Stimulated activated effector memory CD8-positive, alpha-beta T cell treated with anti-CD3 and anti-CD28 coated beads, Interleukin-12 subunit alpha, Interleukin-12 subunit beta, amount 100 ng/mL, for 72 hours (primary cell): ENCODE results near the gene RBM19.

Experiments
- ATAC-seq: fragments of 150-1000 bp; cut with Tn5 transposase; 2 replicates; pipeline ENCODE4 v1.10.0; 2021
- DNase-seq, 2 donors: peaks; one replicate each; pipeline ENCODE4 v3.0.0; 2021 to 2022; ENCODE audit warnings: low spot score in 2 of 2
- H3K27ac Mint-ChIP-seq: one replicate; pipeline ENCODE4 v1.8.0; 2022; ENCODE audit warnings: mild to moderate bottlenecking, mixed read lengths
- H3K36me3 Mint-ChIP-seq: one replicate; pipeline ENCODE4 v1.8.0; 2022; ENCODE audit warnings: mild to moderate bottlenecking, mixed read lengths
- H3K4me1 Mint-ChIP-seq: one replicate; pipeline ENCODE4 v1.8.0; 2022; ENCODE audit warnings: mixed read lengths
- H3K4me3 Mint-ChIP-seq: one replicate; pipeline ENCODE4 v1.8.0; 2022; ENCODE audit warnings: mild to moderate bottlenecking, mixed read lengths
- H3K9me3 Mint-ChIP-seq: one replicate; pipeline ENCODE4 v1.8.0; 2022; ENCODE audit warnings: mixed read lengths

The RBM19 gene

GRCh38 chr12:113896194-113896593, 69.9 kb downstream of the RBM19 start:
- no peak overlapping the region for H3K27ac Mint-ChIP-seq
- H3K4me1 Mint-ChIP-seq, result no peaks in the 10 kb centered on the region
- no peak for DNase-seq
- no peaks in the 10 kb centered on the region for H3K9me3 Mint-ChIP-seq
- H3K36me3 Mint-ChIP-seq, result peaks cover 20% of the 10 kb centered on the region
- no peak overlapping the region for H3K4me3 Mint-ChIP-seq
- ATAC-seq, result no peak

GRCh38 chr12:113895176-113895575, 70.9 kb downstream of the RBM19 start:
- DNase-seq (no peak), ATAC-seq (no peak)
- H3K4me3 Mint-ChIP-seq, result no peak overlapping the region
- H3K36me3 Mint-ChIP-seq, result peaks cover 27% of the 10 kb centered on the region
- H3K4me1 Mint-ChIP-seq, result no peaks in the 10 kb centered on the region
- H3K27ac Mint-ChIP-seq, result no peak overlapping the region
- H3K9me3 Mint-ChIP-seq, result no peaks in the 10 kb centered on the region

- ATAC-seq, result no peak
- no peak for DNase-seq
- H3K4me1 Mint-ChIP-seq, result no peaks in the 10 kb centered on the region
- no peak overlapping the region for H3K4me3 Mint-ChIP-seq
- no peak overlapping the region for H3K27ac Mint-ChIP-seq
- peaks cover 29% of the 10 kb centered on the region for H3K36me3 Mint-ChIP-seq
- H3K9me3 Mint-ChIP-seq, result no peaks in the 10 kb centered on the region
These were observed 71.4 kb downstream of the RBM19 start for GRCh38 chr12:113894697-113895096.

- DNase-seq (no peak), ATAC-seq (no peak)
- no peaks in the 10 kb centered on the region for H3K4me1 Mint-ChIP-seq
- no peak overlapping the region for H3K4me3 Mint-ChIP-seq
- H3K36me3 Mint-ChIP-seq, result peaks cover 35% of the 10 kb centered on the region
- H3K27ac Mint-ChIP-seq, result no peak overlapping the region
- H3K9me3 Mint-ChIP-seq, result no peaks in the 10 kb centered on the region
These were observed 72.9 kb downstream of the RBM19 start for GRCh38 chr12:113893221-113893620.

- ATAC-seq (no peak), DNase-seq (no peak)
- no peaks in the 10 kb centered on the region for H3K9me3 Mint-ChIP-seq
- H3K36me3 Mint-ChIP-seq, result peaks cover 35% of the 10 kb centered on the region
- no peaks in the 10 kb centered on the region for H3K4me1 Mint-ChIP-seq
- H3K27ac Mint-ChIP-seq, result peak overlapping the region; percentile 12
- no peak overlapping the region for H3K4me3 Mint-ChIP-seq
These were observed 73.6 kb downstream of the RBM19 start for GRCh38 chr12:113892556-113892955.

- Mint-ChIP-seq H3K4me1 (no peaks in the 10 kb centered on the region), H3K4me3 (no peak overlapping the region), H3K36me3 (peaks cover 35% of the 10 kb centered on the region), H3K27ac (peak overlapping the region; percentile 12), H3K9me3 (no peaks in the 10 kb centered on the region)
- DNase-seq, result no peak
- ATAC-seq, result peak; percentile 65
These were observed 74.2 kb downstream of the RBM19 start for GRCh38 chr12:113891739-113892520.

GRCh38 chr12:113891167-113891692, 74.9 kb downstream of the RBM19 start:
- Mint-ChIP-seq H3K4me1 (no peaks in the 10 kb centered on the region), H3K4me3 (no peak overlapping the region), H3K36me3 (peaks cover 40% of the 10 kb centered on the region), H3K27ac (no peak overlapping the region), H3K9me3 (no peaks in the 10 kb centered on the region)
- no peak for ATAC-seq
- no peak for DNase-seq

- ATAC-seq (no peak), DNase-seq (no peak)
- H3K4me1 Mint-ChIP-seq, result no peaks in the 10 kb centered on the region
- peaks cover 44% of the 10 kb centered on the region for H3K36me3 Mint-ChIP-seq
- no peak overlapping the region for H3K4me3 Mint-ChIP-seq
- no peaks in the 10 kb centered on the region for H3K9me3 Mint-ChIP-seq
- peak overlapping the region; percentile 83 for H3K27ac Mint-ChIP-seq
These were observed 76.1 kb downstream of the RBM19 start for GRCh38 chr12:113889891-113890581.

GRCh38 chr12:113889076-113889475, 77.0 kb downstream of the RBM19 start:
- ATAC-seq (no peak), DNase-seq (no peak)
- no peak overlapping the region for H3K4me3 Mint-ChIP-seq
- peak overlapping the region; percentile 17 for H3K27ac Mint-ChIP-seq
- no peaks in the 10 kb centered on the region for H3K4me1 Mint-ChIP-seq
- no peaks in the 10 kb centered on the region for H3K9me3 Mint-ChIP-seq
- H3K36me3 Mint-ChIP-seq, result peaks cover 46% of the 10 kb centered on the region

- Mint-ChIP-seq H3K36me3 (peaks cover 46% of the 10 kb centered on the region), H3K4me3 (no peak overlapping the region), H3K27ac (no peak overlapping the region), H3K9me3 (no peaks in the 10 kb centered on the region), H3K4me1 (no peaks in the 10 kb centered on the region)
- ATAC-seq, result no peak
- no peak for DNase-seq
These were observed 77.7 kb downstream of the RBM19 start for GRCh38 chr12:113888435-113888834.

GRCh38 chr12:113887906-113888305, 78.2 kb downstream of the RBM19 start:
- no peak for DNase-seq
- ATAC-seq, result no peak
- H3K27ac Mint-ChIP-seq, result no peak overlapping the region
- H3K9me3 Mint-ChIP-seq, result no peaks in the 10 kb centered on the region
- H3K4me1 Mint-ChIP-seq, result peaks cover 1% of the 10 kb centered on the region
- peaks cover 43% of the 10 kb centered on the region for H3K36me3 Mint-ChIP-seq
- no peak overlapping the region for H3K4me3 Mint-ChIP-seq

- ATAC-seq (no peak), DNase-seq (no peak)
- peaks cover 31% of the 10 kb centered on the region for H3K36me3 Mint-ChIP-seq
- H3K27ac Mint-ChIP-seq, result no peak overlapping the region
- H3K4me1 Mint-ChIP-seq, result peaks cover 5% of the 10 kb centered on the region
- H3K9me3 Mint-ChIP-seq, result no peaks in the 10 kb centered on the region
- H3K4me3 Mint-ChIP-seq, result no peak overlapping the region
These were observed 79.4 kb downstream of the RBM19 start for GRCh38 chr12:113886721-113887120.

GRCh38 chr12:113884392-113884791, 81.7 kb downstream of the RBM19 start:
- Mint-ChIP-seq H3K27ac (no peak overlapping the region), H3K36me3 (peaks cover 25% of the 10 kb centered on the region), H3K9me3 (no peaks in the 10 kb centered on the region), H3K4me1 (peaks cover 5% of the 10 kb centered on the region), H3K4me3 (no peak overlapping the region)
- no peak for DNase-seq
- no peak for ATAC-seq

GRCh38 chr12:113882690-113883089, 83.4 kb downstream of the RBM19 start:
- Mint-ChIP-seq H3K27ac (peak overlapping the region; percentile 57), H3K9me3 (no peaks in the 10 kb centered on the region), H3K4me1 (peaks cover 5% of the 10 kb centered on the region), H3K4me3 (no peak overlapping the region), H3K36me3 (peaks cover 23% of the 10 kb centered on the region)
- no peak for ATAC-seq
- no peak for DNase-seq

GRCh38 chr12:113880988-113881962, 84.8 kb downstream of the RBM19 start:
- Mint-ChIP-seq H3K4me3 (no peak overlapping the region), H3K4me1 (peaks cover 5% of the 10 kb centered on the region), H3K27ac (no peak overlapping the region), H3K36me3 (peaks cover 18% of the 10 kb centered on the region), H3K9me3 (no peaks in the 10 kb centered on the region)
- ATAC-seq, result no peak
- DNase-seq, result no peak
